GM12892 (cell line): ENCODE results near the gene NGLY1.

Source experiments
- POLR2A ChIP-seq: IDR thresholded peaks from 2 replicates; pipeline ENCODE4 v1.6.1; 2011; ENCODE audit warnings: low read depth, low read length, control low read depth
- TAF1 ChIP-seq: IDR thresholded peaks from 2 replicates; pipeline ENCODE4 v1.6.1; 2011; ENCODE audit warnings: low read depth, mild to moderate bottlenecking, control low read depth, low read length, borderline replicate concordance

DNA sequence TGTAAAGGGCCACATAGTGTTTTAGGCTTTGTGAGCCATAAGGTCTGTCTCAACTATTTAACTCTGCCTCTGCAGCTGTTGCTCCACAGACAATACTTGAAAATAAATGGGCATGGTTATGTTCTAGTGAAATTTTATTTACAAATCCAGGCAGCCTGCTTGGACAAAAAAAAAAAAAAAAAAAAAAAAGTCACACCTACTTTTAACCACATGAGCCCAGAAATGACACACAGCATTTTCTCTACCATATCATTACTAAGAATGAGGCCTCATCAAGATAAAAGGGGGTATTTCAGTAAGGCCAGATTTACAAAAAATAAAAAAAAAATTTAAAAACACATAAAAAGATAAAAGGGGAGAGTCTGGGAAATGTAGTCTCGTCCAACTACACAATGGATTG is 1.7 kb upstream of the NGLY1 start:
- TF ChIP-seq TAF1 (no peak), POLR2A (no peak)
